Measurements from ENCODE around the gene ACTG1. TPM values are rescaled to one million over a fixed set of nuclear protein-coding genes. Genes with fewer than 3 reads are reported as not detected.

ACTG1 gene
- total and polyA plus RNA-seq, 2 of the 13 experiments (the other 11 are each of a cell fraction or from before 2014, with no cell fraction given), result 973 to 1,138 TPM

DNA sequence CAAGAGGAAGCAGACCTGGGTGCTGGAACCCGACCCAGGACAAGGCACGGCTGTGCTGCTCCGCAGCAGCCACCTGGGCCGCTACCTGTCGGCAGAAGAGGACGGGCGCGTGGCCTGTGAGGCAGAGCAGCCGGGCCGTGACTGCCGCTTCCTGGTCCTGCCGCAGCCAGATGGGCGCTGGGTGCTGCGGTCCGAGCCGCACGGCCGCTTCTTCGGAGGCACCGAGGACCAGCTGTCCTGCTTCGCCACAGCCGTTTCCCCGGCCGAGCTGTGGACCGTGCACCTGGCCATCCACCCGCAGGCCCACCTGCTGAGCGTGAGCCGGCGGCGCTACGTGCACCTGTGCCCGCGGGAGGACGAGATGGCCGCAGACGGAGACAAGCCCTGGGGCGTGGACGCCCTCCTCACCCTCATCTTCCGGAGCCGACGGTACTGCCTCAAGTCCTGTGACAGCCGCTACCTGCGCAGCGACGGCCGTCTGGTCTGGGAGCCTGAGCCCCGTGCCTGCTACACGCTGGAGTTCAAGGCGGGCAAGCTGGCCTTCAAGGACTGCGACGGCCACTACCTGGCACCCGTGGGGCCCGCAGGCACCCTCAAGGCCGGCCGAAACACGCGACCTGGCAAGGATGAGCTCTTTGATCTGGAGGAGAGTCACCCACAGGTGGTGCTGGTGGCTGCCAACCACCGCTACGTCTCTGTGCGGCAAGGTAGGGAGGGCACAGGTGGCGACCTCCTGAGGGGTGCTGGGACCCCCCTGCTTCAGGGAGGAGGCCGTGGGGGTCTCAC lies 16.2 kb upstream of the ACTG1 start:
- Histone ChIP-seq H3K27me3 (ENCODE audit: control insufficient read depth in 1 of 2, insufficient read depth in 2 of 2, low read length in 2 of 2) (peaks cover 19 to 59% of the 10 kb centered on the region in 2 experiments), H3K36me3 (replicated peaks in 1 of 2; ENCODE audit: control insufficient read depth in 1 of 2, insufficient read depth in 2 of 2, low read length in 2 of 2) (no peaks in the 10 kb centered on the region), H3K4me2 (ENCODE audit: low read depth, low read length) (peak overlapping the region; percentile 48), H3K4me3 (replicated peaks in 1 of 3; ENCODE audit: insufficient read depth in 1 of 3, low read depth in 2 of 3, low read length in 3 of 3) (peak overlapping the region in 2 of 3 experiments; percentile 17 to 57; a peak in 2 of 6 replicates), H4K20me1 (ENCODE audit: insufficient read depth, low read length) (peaks cover 5% of the 10 kb centered on the region; the same call in 1 of the 2 replicates), H3K79me2 (ENCODE audit: insufficient read depth, low read length) (no peaks in the 10 kb centered on the region), H2AFZ (ENCODE audit: low read length) (no peak overlapping the region), H3K9ac (ENCODE audit: insufficient read depth, low read depth, low read length) (no peak overlapping the region), H3K27ac (ENCODE audit: extremely low read length, insufficient read depth, low read length) (no peak overlapping the region), H3K4me1 (ENCODE audit: insufficient read depth, low read length) (peaks cover 23% of the 10 kb centered on the region), H3K9me3 (ENCODE audit: low read length) (peaks cover 15% of the 10 kb centered on the region; the same call in 1 of the 2 replicates)
- ATAC-seq, result peak; percentile 36
- CTCF ChIA-PET (ENCODE audit: low intra/inter-chr PET ratio, low total read pairs), result no interaction called here
- BruUV-seq (replicated peaks), result no TSS peak
- FAIRE-seq, result no peak
- DNase-seq (ENCODE audit: low spot score), result no peak
- 4% methylated on average over 34 of the region's 62 CpGs for WGBS (ENCODE audit: low lambda C conversion rate)
- intact Hi-C loops (cut with micrococcal nuclease; ENCODE audit: unreplicated experiment), result no loop called here
- in situ Hi-C loops (cut with HindIII; ENCODE audit: extremely low pct_ligation_motif_present, low pct_unique_long_range_greater_than_20kb), result no loop called here
- POLR2A ChIA-PET, result interaction anchor here (0.9 to 1.4 kb wide), 2 partner anchors 10 to 13 kb away, joined by 3 to 5 read pairs; no protein-coding TSS in a partner anchor
- peak; percentile 49; the same call in 1 of the 2 replicates for TF ChIP-seq ZSCAN21 (CRISPR knock-in tag; IDR thresholded peaks at IDR 0.05; ENCODE audit: borderline replicate concordance)
- TF ChIP-seq, protein P1, sequence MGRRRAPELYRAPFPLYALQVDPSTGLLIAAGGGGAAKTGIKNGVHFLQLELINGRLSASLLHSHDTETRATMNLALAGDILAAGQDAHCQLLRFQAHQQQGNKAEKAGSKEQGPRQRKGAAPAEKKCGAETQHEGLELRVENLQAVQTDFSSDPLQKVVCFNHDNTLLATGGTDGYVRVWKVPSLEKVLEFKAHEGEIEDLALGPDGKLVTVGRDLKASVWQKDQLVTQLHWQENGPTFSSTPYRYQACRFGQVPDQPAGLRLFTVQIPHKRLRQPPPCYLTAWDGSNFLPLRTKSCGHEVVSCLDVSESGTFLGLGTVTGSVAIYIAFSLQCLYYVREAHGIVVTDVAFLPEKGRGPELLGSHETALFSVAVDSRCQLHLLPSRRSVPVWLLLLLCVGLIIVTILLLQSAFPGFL (CRISPR knock-in tag; IDR thresholded peaks at IDR 0.05), result 0 out of 2 replicates have a peak, but pooled peaks have one; percentile 13
- TF ChIP-seq, protein P2, sequence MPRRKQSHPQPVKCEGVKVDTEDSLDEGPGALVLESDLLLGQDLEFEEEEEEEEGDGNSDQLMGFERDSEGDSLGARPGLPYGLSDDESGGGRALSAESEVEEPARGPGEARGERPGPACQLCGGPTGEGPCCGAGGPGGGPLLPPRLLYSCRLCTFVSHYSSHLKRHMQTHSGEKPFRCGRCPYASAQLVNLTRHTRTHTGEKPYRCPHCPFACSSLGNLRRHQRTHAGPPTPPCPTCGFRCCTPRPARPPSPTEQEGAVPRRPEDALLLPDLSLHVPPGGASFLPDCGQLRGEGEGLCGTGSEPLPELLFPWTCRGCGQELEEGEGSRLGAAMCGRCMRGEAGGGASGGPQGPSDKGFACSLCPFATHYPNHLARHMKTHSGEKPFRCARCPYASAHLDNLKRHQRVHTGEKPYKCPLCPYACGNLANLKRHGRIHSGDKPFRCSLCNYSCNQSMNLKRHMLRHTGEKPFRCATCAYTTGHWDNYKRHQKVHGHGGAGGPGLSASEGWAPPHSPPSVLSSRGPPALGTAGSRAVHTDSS (CRISPR knock-in tag; conservative IDR thresholded peaks at IDR 0.05), result no peak
- TF ChIP-seq, protein P3, sequence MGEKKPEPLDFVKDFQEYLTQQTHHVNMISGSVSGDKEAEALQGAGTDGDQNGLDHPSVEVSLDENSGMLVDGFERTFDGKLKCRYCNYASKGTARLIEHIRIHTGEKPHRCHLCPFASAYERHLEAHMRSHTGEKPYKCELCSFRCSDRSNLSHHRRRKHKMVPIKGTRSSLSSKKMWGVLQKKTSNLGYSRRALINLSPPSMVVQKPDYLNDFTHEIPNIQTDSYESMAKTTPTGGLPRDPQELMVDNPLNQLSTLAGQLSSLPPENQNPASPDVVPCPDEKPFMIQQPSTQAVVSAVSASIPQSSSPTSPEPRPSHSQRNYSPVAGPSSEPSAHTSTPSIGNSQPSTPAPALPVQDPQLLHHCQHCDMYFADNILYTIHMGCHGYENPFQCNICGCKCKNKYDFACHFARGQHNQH (CRISPR knock-in tag; IDR thresholded peaks at IDR 0.05), result 0 out of 2 replicates have a peak, but pooled peaks have one; percentile 24
- TF ChIP-seq FOSL2 (CRISPR knock-in tag; IDR thresholded peaks at IDR 0.05), result peak; percentile 13; the same call in 1 of the 2 replicates
- no peak for TF ChIP-seq RELA (CRISPR knock-in tag; IDR thresholded peaks at IDR 0.05)
- TF ChIP-seq TBX2 (CRISPR knock-in tag; IDR thresholded peaks at IDR 0.05; ENCODE audit: borderline replicate concordance), result peak; percentile 48; the same call in 1 of the 2 replicates
- peak; percentile 41; the same call in 1 of the 2 replicates for TF ChIP-seq ELF1 (CRISPR knock-in tag; IDR thresholded peaks at IDR 0.05)
- 0 out of 2 replicates have a peak, but pooled peaks have one; percentile 4 for TF ChIP-seq ZNF83 (CRISPR knock-in tag; IDR thresholded peaks at IDR 0.05; ENCODE audit: borderline replicate concordance)
- TF ChIP-seq PHF8 (CRISPR knock-in tag; IDR thresholded peaks at IDR 0.05), result peak; percentile 32; the same call in 1 of the 2 replicates
- no peak for TF ChIP-seq ZNF644 (CRISPR knock-in tag; IDR thresholded peaks at IDR 0.05; ENCODE audit: low read depth)
